CD4-positive, alpha-beta T cell (primary cell): ENCODE data around the gene P3R3URF. TPM values are rescaled to one million over a fixed set of nuclear protein-coding genes. Genes with fewer than 3 reads are reported as not detected.

Experiments
- ATAC-seq: fragments of 200-7000 bp; cut with Tn5 transposase; one replicate; pipeline ENCODE4 v1.10.0; 2022; ENCODE audit warnings: mild to moderate bottlenecking; ENCODE audit not compliant: poor library complexity
- CTCF ChIA-PET: fragments of 350-600 bp; sonication (Branson Sonifier 250); formaldehyde crosslinking; loops from one replicate; lab custom pipeline; 2021; ENCODE audit warnings: antibody characterized with exemption, inconsistent platforms; lab: Charles Lee
- POLR2A ChIA-PET: fragments of 350-600 bp; sonication (Branson Sonifier 250); formaldehyde crosslinking; loops from one replicate; lab custom pipeline; 2021; ENCODE audit warnings: antibody characterized with exemption, inconsistent platforms; lab: Charles Lee
- DNase-seq, 14 experiments: peaks; one replicate each; pipeline ENCODE4 v3.0.0-alpha.2; 2013 to 2020; ENCODE audit warnings: mixed read lengths in 2 of 14
- H3K27ac ChIP-seq, 2 donors: one replicate each; pipeline versions ENCODE4 v1.5.1 to v1.7.0; 2013; ENCODE audit warnings: low read length in 2 of 2, low read depth in 1 of 2, mild to moderate bottlenecking in 1 of 2
- H3K27me3 ChIP-seq, 2 experiments: 1 replicate in 1 of 2; 2 replicates in 1 of 2; pipeline versions ENCODE4 v1.6.1 to v1.7.0; 2013; ENCODE audit warnings: low read length in 2 of 2, control low read depth in 1 of 2, mild to moderate bottlenecking in 1 of 2, moderate library complexity in 1 of 2; ENCODE audit not compliant: insufficient read depth in 2 of 2, control insufficient read depth in 1 of 2
- H3K36me3 ChIP-seq: one replicate; pipeline ENCODE4 v1.6.1; 2013; ENCODE audit warnings: low read length, control low read depth; ENCODE audit not compliant: insufficient read depth
- H3K4me1 ChIP-seq: one replicate; pipeline ENCODE4 v1.6.1; 2013; ENCODE audit warnings: low read length, control low read depth; ENCODE audit not compliant: insufficient read depth
- H3K4me3 ChIP-seq: one replicate; pipeline ENCODE4 v1.5.1; 2013; ENCODE audit warnings: mild to moderate bottlenecking, low read length, moderate library complexity
- H3K9me3 ChIP-seq, 2 experiments: 1 replicate in 1 of 2; 2 replicates in 1 of 2; pipeline versions ENCODE4 v1.6.1 to v1.7.0; 2013; ENCODE audit warnings: low read length in 2 of 2, mild to moderate bottlenecking in 2 of 2, control low read depth in 1 of 2, moderate library complexity in 1 of 2; ENCODE audit not compliant: control insufficient read depth in 1 of 2, insufficient read depth in 1 of 2
- H3K27ac Mint-ChIP-seq: one replicate; pipeline ENCODE4 v1.8.0; 2020; ENCODE audit warnings: mixed read lengths
- H3K27me3 Mint-ChIP-seq: one replicate; pipeline ENCODE4 v1.8.0; 2021; ENCODE audit warnings: mixed read lengths
- H3K36me3 Mint-ChIP-seq: one replicate; pipeline ENCODE4 v1.8.0; 2021; ENCODE audit warnings: low read depth, mixed read lengths
- H3K4me1 Mint-ChIP-seq: one replicate; pipeline ENCODE4 v1.8.0; 2021; ENCODE audit warnings: low read depth, mixed read lengths
- H3K4me3 Mint-ChIP-seq: one replicate; pipeline ENCODE4 v1.8.0; 2020; ENCODE audit warnings: mild to moderate bottlenecking, mixed read lengths
- H3K9me3 Mint-ChIP-seq: one replicate; pipeline ENCODE4 v1.8.0; 2020; ENCODE audit warnings: mixed read lengths
- CTCF ChIP-seq: fragments of 200-600 bp; IDR thresholded peaks from one replicate; pipeline ENCODE4 v1.8.0; 2022; ENCODE audit warnings: antibody characterized with exemption, mild to moderate bottlenecking
- intact Hi-C, 2 experiments: fragments of 100-400 bp; cut with DNase I in 1 of 2; cut with micrococcal nuclease in 1 of 2; formaldehyde crosslinking; loops; one replicate each; pipeline versions ENCODE4 v1.15.1 to v1.9.0; 2023 to 2025; cut with DNase I, micrococcal nuclease
- total RNA-seq, 174 experiments: library from RNA in 2 of 174; stranded (reverse) in 2 of 174; gene quantifications; one replicate each; pipeline ENCODE4 v1.2.3 and lab custom pipeline; 2021 to 2026

The P3R3URF gene
- total RNA-seq, 2 experiments from 2014 or later: not detected

- H3K4me1 ChIP-seq: peaks cover 12% of the 10 kb centered on the region
- peaks cover 7% of the 10 kb centered on the region for H3K36me3 ChIP-seq
- Mint-ChIP-seq H3K27me3 (no peaks in the 10 kb centered on the region), H3K4me3 (no peak overlapping the region), H3K27ac (no peak overlapping the region), H3K4me1 (peaks cover 11% of the 10 kb centered on the region), H3K9me3 (no peaks in the 10 kb centered on the region), H3K36me3 (peaks cover 8% of the 10 kb centered on the region)
- DNase-seq (peak in 1 of 14 experiments; percentile 18), ATAC-seq (no peak)
- ChIA-PET POLR2A (interaction anchor here (0.9 to 1.5 kb wide), 2 partner anchors 16 kb away, joined by 3 to 5 read pairs; no protein-coding TSS in a partner anchor), CTCF (interaction anchor here (0.8 kb wide), 1 partner anchor 41 kb away, joined by 5 read pairs; no protein-coding TSS in a partner anchor)
- H3K27me3 ChIP-seq: peaks cover 0 to 3% of the 10 kb centered on the region in 2 experiments
- H3K9me3 ChIP-seq: no peaks in the 10 kb centered on the region
- no peak overlapping the region for H3K4me3 ChIP-seq
- H3K27ac ChIP-seq: no peak overlapping the region
- intact Hi-C loops: no loop called here
- TF ChIP-seq CTCF: no peak
These were observed 7.0 kb upstream of the P3R3URF start for GRCh38 chr1:46183079-46183847.

DNA sequence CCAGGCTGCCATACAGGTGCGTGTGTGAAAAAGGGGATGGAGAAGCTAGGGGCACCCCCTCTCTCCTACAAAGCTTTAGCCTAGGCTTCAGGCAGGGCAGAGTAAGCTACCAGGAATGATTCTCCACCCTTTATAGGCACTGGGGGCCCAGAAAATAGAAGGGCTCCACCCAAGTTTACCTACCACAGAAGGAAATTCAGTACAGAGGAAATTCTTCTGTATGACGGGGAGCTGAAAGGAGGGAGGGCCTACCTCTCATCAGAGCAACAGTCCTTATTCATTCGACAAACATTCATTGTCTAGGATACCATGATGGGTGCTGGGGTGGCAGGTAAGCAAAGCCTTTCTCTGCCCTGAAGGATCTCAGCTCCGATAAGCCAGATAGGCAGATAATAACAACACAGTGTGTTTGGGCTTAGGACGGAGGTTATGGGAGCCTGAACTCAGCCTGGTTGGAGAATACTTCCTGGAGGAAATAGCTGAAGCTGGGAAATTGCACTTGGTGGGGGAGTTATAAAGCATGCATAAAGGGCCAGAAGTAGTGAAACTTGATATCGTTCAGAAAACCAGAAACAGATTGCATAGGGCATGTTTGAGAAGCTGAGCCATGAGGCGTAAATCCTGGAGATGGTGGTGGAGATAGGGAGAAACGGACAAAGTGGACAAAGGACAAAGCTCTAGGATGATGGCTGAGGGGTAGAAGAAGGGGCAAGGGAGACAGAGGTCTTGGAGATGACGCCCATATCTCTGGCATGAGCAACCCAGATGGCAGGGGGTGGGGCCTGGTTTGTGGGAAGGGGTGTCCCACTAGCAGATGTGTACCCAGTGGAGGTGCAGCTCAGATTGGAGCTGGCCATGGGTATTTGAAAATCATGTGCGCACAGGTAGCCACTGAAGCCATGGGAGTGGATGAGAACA lies 5.3 kb upstream of the P3R3URF start:
- no peaks in the 10 kb centered on the region for H3K36me3 Mint-ChIP-seq
- CTCF ChIA-PET: no interaction called here
- intact Hi-C loops: loop anchor here in 1 of 2 experiments (2.0 kb wide), 1 partner anchor 41 kb away; no protein-coding TSS in a partner anchor

More for the DNA sequence above, 5.3 kb upstream of the P3R3URF start:
- no peaks in the 10 kb centered on the region for H3K36me3 ChIP-seq
- H3K4me3 ChIP-seq: no peak overlapping the region
- H3K4me1 Mint-ChIP-seq: peaks cover 11% of the 10 kb centered on the region
- ATAC-seq (no peak), DNase-seq (no peak)
- H3K9me3 Mint-ChIP-seq: no peaks in the 10 kb centered on the region
- H3K4me3 Mint-ChIP-seq: no peak overlapping the region
- no peaks in the 10 kb centered on the region for H3K9me3 ChIP-seq
- TF ChIP-seq CTCF: no peak
- H3K4me1 ChIP-seq: peaks cover 12% of the 10 kb centered on the region
- H3K27ac Mint-ChIP-seq: no peak overlapping the region
- POLR2A ChIA-PET: no interaction called here
- no peaks in the 10 kb centered on the region for H3K27me3 Mint-ChIP-seq
- H3K27me3 ChIP-seq: peaks cover 0 to 3% of the 10 kb centered on the region in 2 experiments
- no peak overlapping the region for H3K27ac ChIP-seq
